Neural cell (in vitro differentiated cells): Measurements from ENCODE around the gene TEDC1. TPM values are rescaled to one million over a fixed set of nuclear protein-coding genes. Genes with fewer than 3 reads are reported as not detected.

Experiments used
- H2AFZ ChIP-seq: fragments of 200-600, 300-800 bp; sonication (generic), shearing (Covaris generic); 2 replicates; pipeline ENCODE4 v1.6.0; 2014; ENCODE audit warnings: low read depth, mild to moderate bottlenecking, antibody characterized with exemption, low read length, moderate library complexity
- H3F3A ChIP-seq: fragments of 200-600 bp; shearing (Covaris generic); 2 replicates; pipeline ENCODE4 v1.6.1; 2016; ENCODE audit warnings: mild to moderate bottlenecking, moderate library complexity, mixed read lengths, antibody characterized with exemption, low read length; ENCODE audit not compliant: insufficient read depth, poor library complexity, severe bottlenecking
- H3K27ac ChIP-seq: fragments of 200-600, 300-800 bp; sonication (generic), shearing (Covaris generic); 2 replicates; pipeline ENCODE4 v1.5.1; 2014; ENCODE audit warnings: mild to moderate bottlenecking, low read length, moderate library complexity
- H3K27me3 ChIP-seq: fragments of 300-800, 200-600 bp; sonication (generic), shearing (Covaris generic); 2 replicates; pipeline ENCODE4 v1.6.0; 2014; ENCODE audit warnings: mild to moderate bottlenecking, low read depth, low read length, moderate library complexity; ENCODE audit not compliant: insufficient read depth
- H3K36me3 ChIP-seq: fragments of 300-800, 200-600 bp; sonication (generic), shearing (Covaris generic); 2 replicates; pipeline ENCODE4 v1.5.1; 2014; ENCODE audit warnings: mild to moderate bottlenecking, antibody characterized with exemption, low read length, moderate library complexity; ENCODE audit not compliant: insufficient read depth
- H3K4me2 ChIP-seq: fragments of 300-800, 200-600 bp; sonication (generic), shearing (Covaris generic); 2 replicates; pipeline ENCODE4 v1.6.0; 2014; ENCODE audit warnings: mild to moderate bottlenecking, low read length
- H3K4me3 ChIP-seq: fragments of 300-800, 200-600 bp; sonication (generic), shearing (Covaris generic); 2 replicates; pipeline ENCODE4 v1.5.1; 2014; ENCODE audit warnings: mild to moderate bottlenecking, low read length, moderate library complexity
- H3K79me2 ChIP-seq: fragments of 200-600 bp; shearing (Covaris generic); replicated peaks from 2 replicates; pipeline ENCODE4 v1.6.0; 2014; ENCODE audit warnings: mild to moderate bottlenecking, low read length, moderate library complexity; ENCODE audit not compliant: insufficient read depth
- H3K9ac ChIP-seq: fragments of 300-800, 200-600 bp; sonication (generic), shearing (Covaris generic); 2 replicates; pipeline ENCODE4 v1.6.1; 2016; ENCODE audit warnings: mild to moderate bottlenecking, low read length, mixed read lengths
- H3K9me2 ChIP-seq: fragments of 200-600 bp; shearing (Covaris generic); 2 replicates; pipeline ENCODE4 v1.6.1; 2016; ENCODE audit warnings: mild to moderate bottlenecking, low read length, mixed read lengths; ENCODE audit not compliant: insufficient read depth
- H3K9me3 ChIP-seq: fragments of 200-600, 300-800 bp; sonication (generic), shearing (Covaris generic); 2 replicates; pipeline ENCODE4 v1.6.1; 2016; ENCODE audit warnings: mild to moderate bottlenecking, mixed run types, low read length, moderate library complexity, mixed read lengths
- H4K20me1 ChIP-seq: fragments of 200-600 bp; shearing (Covaris generic); 2 replicates; pipeline ENCODE4 v1.6.1; 2016; ENCODE audit warnings: mild to moderate bottlenecking, mixed run types; ENCODE audit not compliant: insufficient read depth
- EP300 ChIP-seq: fragments of 450-650 bp; conservative IDR thresholded peaks from 2 replicates; pipeline ENCODE4 v1.6.1; 2014; ENCODE audit warnings: antibody characterized with exemption, mild to moderate bottlenecking, moderate library complexity; ENCODE audit not compliant: poor library complexity, severe bottlenecking
- EZH2 ChIP-seq: fragments of 200-600, 300-800 bp; shearing (Covaris generic), sonication (generic); IDR thresholded peaks from 2 replicates; pipeline ENCODE4 v1.6.1; 2014; ENCODE audit warnings: antibody characterized with exemption, low read length, borderline replicate concordance, mild to moderate bottlenecking; ENCODE audit not compliant: insufficient read depth, poor library complexity, severe bottlenecking
- MXI1 ChIP-seq: fragments of 450-650 bp; conservative IDR thresholded peaks from 2 replicates; pipeline ENCODE4 v1.6.1; 2014; ENCODE audit warnings: antibody characterized with exemption, mild to moderate bottlenecking; ENCODE audit not compliant: poor library complexity, severe bottlenecking
- RAD21 ChIP-seq: fragments of 450-650 bp; conservative IDR thresholded peaks from 2 replicates; pipeline ENCODE4 v1.6.1; 2014; ENCODE audit warnings: antibody characterized with exemption, mild to moderate bottlenecking, moderate library complexity
- SMC3 ChIP-seq: fragments of 450-650 bp; conservative IDR thresholded peaks from 2 replicates; pipeline ENCODE4 v1.6.1; 2014; ENCODE audit warnings: antibody characterized with exemption, mild to moderate bottlenecking, moderate library complexity; ENCODE audit not compliant: poor library complexity
- TAF1 ChIP-seq: IDR thresholded peaks from 2 replicates; pipeline ENCODE4 v1.6.1; 2012; ENCODE audit warnings: low read depth
- polyA plus RNA-seq: library from polyadenylated mRNA; depleted of rRNA; stranded (reverse); fragments of >200 nt; gene quantifications from 2 replicates; pipeline ENCODE4 v1.2.3, GENCODE V29; 2014
- TF ChIP-seq, protein P1 (sequence below): IDR thresholded peaks from 2 replicates; pipeline ENCODE4 v1.6.1; 2012; ENCODE audit warnings: borderline replicate concordance

The TEDC1 gene
- polyA plus RNA-seq, 1 donor from 2014 or later: 18.9 TPM

DNA sequence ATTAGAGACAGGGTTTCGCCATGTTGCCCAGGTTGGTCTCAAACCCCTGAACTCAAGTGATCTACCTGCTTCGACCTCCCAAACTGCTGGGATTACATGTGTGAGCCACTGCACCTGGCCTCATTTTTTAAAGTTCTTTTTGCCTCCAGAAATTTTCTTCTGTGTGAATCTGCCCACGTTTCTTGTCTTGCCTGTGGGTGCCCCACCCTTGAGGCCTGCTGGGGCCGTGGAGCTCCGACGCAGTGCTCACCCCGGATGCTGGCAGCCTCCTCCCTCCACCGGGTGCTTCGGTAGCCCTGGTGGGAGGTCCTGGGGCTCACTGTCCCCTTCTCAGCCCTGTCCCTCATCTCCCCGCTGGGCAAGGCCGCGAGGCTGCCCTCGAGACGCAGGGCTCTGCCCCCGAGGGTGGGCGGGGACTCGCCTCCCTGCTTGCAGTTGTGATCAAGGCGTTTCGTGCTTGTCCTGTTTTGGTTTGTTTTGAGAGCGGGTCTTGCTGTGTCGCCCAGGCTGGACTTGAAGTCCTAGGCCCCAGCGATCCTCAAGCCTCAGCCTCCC, 35.9 kb upstream of the TEDC1 start:
- no peaks in the 10 kb centered on the region for H3K36me3 ChIP-seq
- TF ChIP-seq, protein P1, sequence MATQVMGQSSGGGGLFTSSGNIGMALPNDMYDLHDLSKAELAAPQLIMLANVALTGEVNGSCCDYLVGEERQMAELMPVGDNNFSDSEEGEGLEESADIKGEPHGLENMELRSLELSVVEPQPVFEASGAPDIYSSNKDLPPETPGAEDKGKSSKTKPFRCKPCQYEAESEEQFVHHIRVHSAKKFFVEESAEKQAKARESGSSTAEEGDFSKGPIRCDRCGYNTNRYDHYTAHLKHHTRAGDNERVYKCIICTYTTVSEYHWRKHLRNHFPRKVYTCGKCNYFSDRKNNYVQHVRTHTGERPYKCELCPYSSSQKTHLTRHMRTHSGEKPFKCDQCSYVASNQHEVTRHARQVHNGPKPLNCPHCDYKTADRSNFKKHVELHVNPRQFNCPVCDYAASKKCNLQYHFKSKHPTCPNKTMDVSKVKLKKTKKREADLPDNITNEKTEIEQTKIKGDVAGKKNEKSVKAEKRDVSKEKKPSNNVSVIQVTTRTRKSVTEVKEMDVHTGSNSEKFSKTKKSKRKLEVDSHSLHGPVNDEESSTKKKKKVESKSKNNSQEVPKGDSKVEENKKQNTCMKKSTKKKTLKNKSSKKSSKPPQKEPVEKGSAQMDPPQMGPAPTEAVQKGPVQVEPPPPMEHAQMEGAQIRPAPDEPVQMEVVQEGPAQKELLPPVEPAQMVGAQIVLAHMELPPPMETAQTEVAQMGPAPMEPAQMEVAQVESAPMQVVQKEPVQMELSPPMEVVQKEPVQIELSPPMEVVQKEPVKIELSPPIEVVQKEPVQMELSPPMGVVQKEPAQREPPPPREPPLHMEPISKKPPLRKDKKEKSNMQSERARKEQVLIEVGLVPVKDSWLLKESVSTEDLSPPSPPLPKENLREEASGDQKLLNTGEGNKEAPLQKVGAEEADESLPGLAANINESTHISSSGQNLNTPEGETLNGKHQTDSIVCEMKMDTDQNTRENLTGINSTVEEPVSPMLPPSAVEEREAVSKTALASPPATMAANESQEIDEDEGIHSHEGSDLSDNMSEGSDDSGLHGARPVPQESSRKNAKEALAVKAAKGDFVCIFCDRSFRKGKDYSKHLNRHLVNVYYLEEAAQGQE: no peak
- TF ChIP-seq TAF1 (no peak), SMC3 (no peak)

DNA sequence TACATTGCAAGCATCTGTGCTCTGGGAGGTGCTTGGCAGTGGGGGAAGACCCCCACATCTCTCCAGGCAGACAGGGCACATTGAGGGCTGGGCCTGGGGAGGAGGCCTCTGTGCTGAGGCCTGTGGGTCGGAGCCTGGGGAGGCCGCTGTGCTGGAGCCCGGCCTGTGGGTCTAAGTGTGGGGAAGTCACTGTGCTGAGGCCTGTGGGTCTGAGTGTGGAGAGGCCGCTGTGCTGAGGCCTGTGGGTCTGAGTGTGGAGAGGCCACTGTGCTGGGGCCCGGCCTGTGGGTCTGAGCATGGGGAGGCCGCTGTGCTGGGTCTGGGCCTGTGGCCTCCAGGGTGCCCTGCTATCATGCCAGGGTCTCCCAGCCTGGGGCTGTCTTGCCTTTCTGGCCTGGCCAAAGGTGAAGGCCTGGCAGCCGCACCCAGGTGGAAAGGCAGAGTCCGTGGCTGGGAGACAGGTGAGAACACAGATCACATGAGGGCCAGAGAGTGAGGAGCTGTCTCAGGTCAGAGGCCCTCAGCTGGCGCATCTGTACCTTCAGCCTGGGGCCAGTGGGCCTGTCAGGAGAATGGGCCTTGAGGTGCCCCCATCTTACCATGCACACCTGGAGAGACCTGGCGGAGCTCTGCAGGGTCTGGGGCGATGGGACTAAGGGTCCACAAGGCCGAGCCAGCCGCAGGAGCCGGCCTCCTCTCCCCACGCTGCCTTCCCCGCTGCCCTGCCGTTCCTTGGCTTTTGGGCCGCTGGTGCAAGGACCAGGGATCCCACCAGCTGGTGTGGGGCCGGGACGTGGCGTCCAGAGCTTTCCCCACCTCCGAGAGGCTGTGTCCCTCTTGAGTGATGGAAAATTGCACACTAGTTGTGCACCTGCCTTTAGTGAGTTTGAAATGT, 35.0 kb upstream of the TEDC1 start:
- no peak overlapping the region for H3K4me2 ChIP-seq
- H3K9me3 ChIP-seq: no peaks in the 10 kb centered on the region
- no peaks in the 10 kb centered on the region for H3K79me2 ChIP-seq
- no peak overlapping the region for H3K4me3 ChIP-seq
- H3K27ac ChIP-seq: no peak overlapping the region
- no peaks in the 10 kb centered on the region for H3K9me2 ChIP-seq
- no peaks in the 10 kb centered on the region for H3K27me3 ChIP-seq
- no peaks in the 10 kb centered on the region for H3F3A ChIP-seq
- H4K20me1 ChIP-seq: no peaks in the 10 kb centered on the region
- H3K9ac ChIP-seq: no peak overlapping the region
- no peaks in the 10 kb centered on the region for H3K36me3 ChIP-seq
- no peak overlapping the region for H2AFZ ChIP-seq
- TF ChIP-seq TAF1 (no peak), MXI1 (no peak), RAD21 (no peak), EZH2 (no peak), EP300 (no peak)

More for the DNA sequence above, 35.9 kb upstream of the TEDC1 start:
- no peaks in the 10 kb centered on the region for H4K20me1 ChIP-seq
- H3K4me2 ChIP-seq: no peak overlapping the region
- no peaks in the 10 kb centered on the region for H3F3A ChIP-seq
- no peaks in the 10 kb centered on the region for H3K9me3 ChIP-seq
- no peak overlapping the region for H2AFZ ChIP-seq
- no peak overlapping the region for H3K27ac ChIP-seq
- no peaks in the 10 kb centered on the region for H3K79me2 ChIP-seq
- no peak overlapping the region for H3K9ac ChIP-seq
- H3K9me2 ChIP-seq: no peaks in the 10 kb centered on the region
- H3K27me3 ChIP-seq: no peaks in the 10 kb centered on the region
- no peak overlapping the region for H3K4me3 ChIP-seq
